AG04449 (cell line): ENCODE data around the gene CACYBP.
"Not testable (repeated sequence)": the region's sequence is repeated elsewhere in the genome, so short reads cannot be mapped to it uniquely, and the experiment has no call there.

Source experiments
- CTCF ChIA-PET: fragments of 350-600 bp; formaldehyde crosslinking; extraction: SDS; loops from one replicate; lab custom pipeline; 2021; ENCODE audit warnings: antibody characterized with exemption; lab: Yijun Ruan, JAX
- POLR2A ChIA-PET: fragments of 400-600, 350-600 bp; formaldehyde crosslinking; extraction: SDS; loops from one replicate; lab custom pipeline; 2020; ENCODE audit warnings: antibody characterized with exemption, inconsistent platforms; lab: Yijun Ruan, JAX
- DNase-seq: peaks from one replicate; pipeline ENCODE4 v3.0.0-alpha.2; 2010; ENCODE audit warnings: low read depth, low spot score
- H3K4me3 ChIP-seq: 2 replicates; pipeline ENCODE4 v1.5.1; 2011; ENCODE audit warnings: low read depth, mild to moderate bottlenecking, control low read depth, low read length
- CTCF ChIP-seq: IDR thresholded peaks from one replicate; pipeline ENCODE4 v1.5.1; 2011; ENCODE audit warnings: mild to moderate bottlenecking, moderate library complexity, low read length, control low read depth, inconsistent platforms; ENCODE audit not compliant: insufficient read depth; ENCODE audit errors: missing control alignments

The CACYBP gene

GRCh38 chr1:175019524-175019923 is 19.8 kb downstream of the CACYBP start:
- ChIA-PET CTCF (interaction anchor here (1.2 kb wide), 1 partner anchor 14 kb away, joined by 3 read pairs; no protein-coding TSS in a partner anchor), POLR2A (no interaction called here)
- no peak overlapping the region for H3K4me3 ChIP-seq
- DNase-seq: no peak
- TF ChIP-seq CTCF: no peak

GRCh38 chr1:175023043-175023921 is 23.5 kb downstream of the CACYBP start, which contains the start of gene MRPS14:
TSS of gene MRPS14 (minus strand) at chr1:175023425. CDS start at chr1:175023408, 17 bp downstream.
- peak; percentile 87 for DNase-seq
- CTCF ChIA-PET: interaction anchor here (1.0 to 2.1 kb wide), 5 partner anchors 24 to 296 kb away, joined by 3 to 7 read pairs (median 5); no protein-coding TSS in a partner anchor
- TF ChIP-seq CTCF: no peak
- POLR2A ChIA-PET: interaction anchor here (0.6 to 1.4 kb wide), 4 partner anchors 18 to 1502 kb away, joined by 3 to 35 read pairs (median 3); partner anchors contain the start of gene CACYBP
- H3K4me3 ChIP-seq: peak within 1 kb of the TSS; percentile 94

- not testable (repeated sequence) for DNase-seq, H3K4me3 ChIP-seq
- ChIA-PET POLR2A (interaction anchor here (0.6 to 1.4 kb wide), 2 partner anchors 24 to 224 kb away, joined by 3 to 35 read pairs; partner anchors contain the start of gene CACYBP), CTCF (interaction anchor here (1.0 to 2.1 kb wide), 5 partner anchors 25 to 295 kb away, joined by 3 to 7 read pairs (median 5); no protein-coding TSS in a partner anchor)
Observed at GRCh38 chr1:175023922-175024242, 24.1 kb downstream of the CACYBP start.

GRCh38 chr1:175024773-175025172 is 25.0 kb downstream of the CACYBP start:
- CTCF ChIA-PET: interaction anchor here (1.1 to 2.1 kb wide), 2 partner anchors 121 to 295 kb away, joined by 4 to 7 read pairs; no protein-coding TSS in a partner anchor
- TF ChIP-seq CTCF: no peak

GRCh38 chr1:175033953-175034352 is 34.2 kb downstream of the CACYBP start:
- POLR2A ChIA-PET: no interaction called here
- H3K4me3 ChIP-seq: no peak overlapping the region
- CTCF ChIA-PET: interaction anchor here (1.4 kb wide), 1 partner anchor 118 kb away, joined by 3 read pairs; no protein-coding TSS in a partner anchor
- no peak for TF ChIP-seq CTCF
- no peak for DNase-seq

More at GRCh38 chr1:175024773-175025172, 25.0 kb downstream of the CACYBP start:
- H3K4me3 ChIP-seq: no peak overlapping the region
- POLR2A ChIA-PET: no interaction called here
- DNase-seq: no peak

- no peak for TF ChIP-seq CTCF
- DNase-seq: no peak
- no peak overlapping the region for H3K4me3 ChIP-seq
- CTCF ChIA-PET: no interaction called here
- POLR2A ChIA-PET: no interaction called here
Observed at GRCh38 chr1:175034775-175035174, 35.0 kb downstream of the CACYBP start.
